ENCODE results near the gene NREP. TPM values are rescaled to one million over a fixed set of nuclear protein-coding genes. Genes with fewer than 3 reads are reported as not detected.

Gene NREP
- total RNA-seq, 1 donor = 6.1 TPM

GRCh38 chr5:111752426-111752965 is 4.5 kb downstream of the NREP start:
- Histone ChIP-seq H3K4me3 (ENCODE audit: low read length) (no peak overlapping the region), H3K9me3 (ENCODE audit: low read depth, low read length) (no peaks in the 10 kb centered on the region), H3K27me3 (ENCODE audit: insufficient read depth, low read length) (no peaks in the 10 kb centered on the region), H3K4me1 (ENCODE audit: insufficient read depth, low read length) (peaks cover 12% of the 10 kb centered on the region)

- H3K9me3 ChIP-seq (ENCODE audit: low read depth, low read length) = no peaks in the 10 kb centered on the region
- H3K27me3 ChIP-seq (ENCODE audit: insufficient read depth, low read length) = no peaks in the 10 kb centered on the region
- H3K4me1 ChIP-seq (ENCODE audit: insufficient read depth, low read length) = no peaks in the 10 kb centered on the region
- H3K4me3 ChIP-seq (ENCODE audit: low read length) = no peak overlapping the region
Observed at GRCh38 chr5:111749303-111750026, 7.5 kb downstream of the NREP start.

- Histone ChIP-seq H3K27me3 (ENCODE audit: insufficient read depth, low read length) (no peaks in the 10 kb centered on the region), H3K4me3 (ENCODE audit: low read length) (no peak overlapping the region), H3K4me1 (ENCODE audit: insufficient read depth, low read length) (no peaks in the 10 kb centered on the region), H3K9me3 (ENCODE audit: low read depth, low read length) (no peaks in the 10 kb centered on the region)
Observed at GRCh38 chr5:111748304-111748763, 8.7 kb downstream of the NREP start.

- Histone ChIP-seq H3K27me3 (ENCODE audit: insufficient read depth, low read length) (no peaks in the 10 kb centered on the region), H3K4me1 (ENCODE audit: insufficient read depth, low read length) (no peaks in the 10 kb centered on the region), H3K4me3 (ENCODE audit: low read length) (no peak overlapping the region), H3K9me3 (ENCODE audit: low read depth, low read length) (no peaks in the 10 kb centered on the region)
Observed at GRCh38 chr5:111747337-111747736, 9.7 kb downstream of the NREP start.

GRCh38 chr5:111746791-111747190 is 10.2 kb downstream of the NREP start:
- no peak overlapping the region for H3K4me3 ChIP-seq (ENCODE audit: low read length)
- H3K27me3 ChIP-seq (ENCODE audit: insufficient read depth, low read length) = no peaks in the 10 kb centered on the region
- no peaks in the 10 kb centered on the region for H3K9me3 ChIP-seq (ENCODE audit: low read depth, low read length)
- H3K4me1 ChIP-seq (ENCODE audit: insufficient read depth, low read length) = no peaks in the 10 kb centered on the region

- H3K4me1 ChIP-seq (ENCODE audit: insufficient read depth, low read length) = peaks cover 4% of the 10 kb centered on the region
Observed at GRCh38 chr5:111745075-111745739, 11.8 kb downstream of the NREP start.

GRCh38 chr5:111744455-111744854 is 12.5 kb downstream of the NREP start:
- no peak overlapping the region for H3K4me3 ChIP-seq (ENCODE audit: low read length)
- peaks cover 4% of the 10 kb centered on the region for H3K4me1 ChIP-seq (ENCODE audit: insufficient read depth, low read length)
- no peaks in the 10 kb centered on the region for H3K27me3 ChIP-seq (ENCODE audit: insufficient read depth, low read length)
- H3K9me3 ChIP-seq (ENCODE audit: low read depth, low read length) = no peaks in the 10 kb centered on the region

More at GRCh38 chr5:111745075-111745739, 11.8 kb downstream of the NREP start:
- no peak overlapping the region for H3K4me3 ChIP-seq (ENCODE audit: low read length)
- no peaks in the 10 kb centered on the region for H3K9me3 ChIP-seq (ENCODE audit: low read depth, low read length)
- no peaks in the 10 kb centered on the region for H3K27me3 ChIP-seq (ENCODE audit: insufficient read depth, low read length)

GRCh38 chr5:111743988-111744387 is 13.0 kb downstream of the NREP start:
- Histone ChIP-seq H3K4me1 (ENCODE audit: insufficient read depth, low read length) (peaks cover 4% of the 10 kb centered on the region), H3K27me3 (ENCODE audit: insufficient read depth, low read length) (no peaks in the 10 kb centered on the region), H3K4me3 (ENCODE audit: low read length) (no peak overlapping the region), H3K9me3 (ENCODE audit: low read depth, low read length) (no peaks in the 10 kb centered on the region)

- no peaks in the 10 kb centered on the region for H3K27me3 ChIP-seq (ENCODE audit: insufficient read depth, low read length)
- H3K4me3 ChIP-seq (ENCODE audit: low read length) = no peak overlapping the region
- peaks cover 4% of the 10 kb centered on the region for H3K4me1 ChIP-seq (ENCODE audit: insufficient read depth, low read length)
- no peaks in the 10 kb centered on the region for H3K9me3 ChIP-seq (ENCODE audit: low read depth, low read length)
Observed at GRCh38 chr5:111743512-111743911, 13.5 kb downstream of the NREP start.

- no peaks in the 10 kb centered on the region for H3K9me3 ChIP-seq (ENCODE audit: low read depth, low read length)
- H3K4me1 ChIP-seq (ENCODE audit: insufficient read depth, low read length) = peaks cover 4% of the 10 kb centered on the region
- H3K4me3 ChIP-seq (ENCODE audit: low read length) = no peak overlapping the region
- H3K27me3 ChIP-seq (ENCODE audit: insufficient read depth, low read length) = no peaks in the 10 kb centered on the region
Observed at GRCh38 chr5:111742177-111742994, 14.6 kb downstream of the NREP start.

GRCh38 chr5:111741278-111741677 is 15.7 kb downstream of the NREP start:
- Histone ChIP-seq H3K4me3 (ENCODE audit: low read length) (no peak overlapping the region), H3K27me3 (ENCODE audit: insufficient read depth, low read length) (no peaks in the 10 kb centered on the region), H3K4me1 (ENCODE audit: insufficient read depth, low read length) (peaks cover 4% of the 10 kb centered on the region), H3K9me3 (ENCODE audit: low read depth, low read length) (no peaks in the 10 kb centered on the region)

GRCh38 chr5:111739416-111739815 is 17.6 kb downstream of the NREP start:
- H3K4me3 ChIP-seq (ENCODE audit: low read length) = no peak overlapping the region
- H3K9me3 ChIP-seq (ENCODE audit: low read depth, low read length) = no peaks in the 10 kb centered on the region
- no peaks in the 10 kb centered on the region for H3K27me3 ChIP-seq (ENCODE audit: insufficient read depth, low read length)
- peaks cover 4% of the 10 kb centered on the region for H3K4me1 ChIP-seq (ENCODE audit: insufficient read depth, low read length)

- no peaks in the 10 kb centered on the region for H3K27me3 ChIP-seq (ENCODE audit: insufficient read depth, low read length)
- H3K4me3 ChIP-seq (ENCODE audit: low read length) = no peak overlapping the region
- H3K4me1 ChIP-seq (ENCODE audit: insufficient read depth, low read length) = peaks cover 4% of the 10 kb centered on the region
- no peaks in the 10 kb centered on the region for H3K9me3 ChIP-seq (ENCODE audit: low read depth, low read length)
Observed at GRCh38 chr5:111738118-111738517, 18.9 kb downstream of the NREP start.

GRCh38 chr5:111737716-111738115 is 19.3 kb downstream of the NREP start:
- H3K27me3 ChIP-seq (ENCODE audit: insufficient read depth, low read length) = no peaks in the 10 kb centered on the region
- no peaks in the 10 kb centered on the region for H3K9me3 ChIP-seq (ENCODE audit: low read depth, low read length)
- H3K4me1 ChIP-seq (ENCODE audit: insufficient read depth, low read length) = peaks cover 4% of the 10 kb centered on the region
- no peak overlapping the region for H3K4me3 ChIP-seq (ENCODE audit: low read length)
